T-helper 2 cell treated with Interferon-gamma antibody and Interleukin-4, amounts not matched to agents 5 μg/mL and 100 μg/mL, for 36 hours (primary cell): ENCODE data around the gene MORN4.
"Not testable (repeated sequence)": the region's sequence is repeated elsewhere in the genome, so short reads cannot be mapped to it uniquely, and the experiment has no call there.

Experiments
- DNase-seq: peaks from one replicate; pipeline ENCODE4 v3.0.0; 2021; ENCODE audit warnings: low spot score
- H3K27ac Mint-ChIP-seq: one replicate; pipeline ENCODE4 v1.8.0; 2021; ENCODE audit warnings: mild to moderate bottlenecking, mixed read lengths
- H3K27me3 Mint-ChIP-seq: one replicate; pipeline ENCODE4 v1.8.0; 2021; ENCODE audit warnings: low read depth, mixed read lengths
- H3K36me3 Mint-ChIP-seq: one replicate; pipeline ENCODE4 v1.8.0; 2021; ENCODE audit warnings: low read depth, mixed read lengths
- H3K4me1 Mint-ChIP-seq: one replicate; pipeline ENCODE4 v1.8.0; 2021; ENCODE audit warnings: low read depth, mixed read lengths
- H3K4me3 Mint-ChIP-seq: one replicate; pipeline ENCODE4 v1.8.0; 2022; ENCODE audit warnings: mild to moderate bottlenecking, moderate library complexity, mixed read lengths
- H3K9me3 Mint-ChIP-seq: one replicate; pipeline ENCODE4 v1.8.0; 2021; ENCODE audit warnings: mixed read lengths

The MORN4 gene

DNA sequence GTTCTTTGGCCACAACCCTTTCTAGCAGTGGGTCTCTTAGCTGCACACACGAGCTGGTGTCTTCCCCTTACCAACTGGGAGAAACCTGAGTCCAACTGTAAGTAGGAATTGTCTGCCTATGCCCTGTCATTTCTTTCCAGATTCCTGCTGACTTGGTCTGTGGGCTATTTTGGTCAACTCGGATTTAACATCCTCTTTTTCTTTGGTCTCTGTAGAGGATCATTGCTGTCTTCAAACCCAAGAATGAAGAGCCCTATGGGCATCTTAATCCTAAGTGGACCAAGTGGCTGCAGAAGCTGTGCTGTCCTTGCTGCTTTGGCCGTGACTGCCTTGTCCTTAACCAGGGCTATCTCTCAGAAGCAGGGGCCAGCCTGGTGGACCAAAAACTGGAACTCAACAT lies 17.4 kb upstream of the MORN4 start:
- peaks cover 16% of the 10 kb centered on the region for H3K36me3 Mint-ChIP-seq
- peaks cover 16% of the 10 kb centered on the region for H3K4me1 Mint-ChIP-seq
- no peak overlapping the region for H3K4me3 Mint-ChIP-seq
- H3K27ac Mint-ChIP-seq: no peak overlapping the region
- H3K27me3 Mint-ChIP-seq: no peaks in the 10 kb centered on the region
- no peaks in the 10 kb centered on the region for H3K9me3 Mint-ChIP-seq
- DNase-seq: no peak

DNA sequence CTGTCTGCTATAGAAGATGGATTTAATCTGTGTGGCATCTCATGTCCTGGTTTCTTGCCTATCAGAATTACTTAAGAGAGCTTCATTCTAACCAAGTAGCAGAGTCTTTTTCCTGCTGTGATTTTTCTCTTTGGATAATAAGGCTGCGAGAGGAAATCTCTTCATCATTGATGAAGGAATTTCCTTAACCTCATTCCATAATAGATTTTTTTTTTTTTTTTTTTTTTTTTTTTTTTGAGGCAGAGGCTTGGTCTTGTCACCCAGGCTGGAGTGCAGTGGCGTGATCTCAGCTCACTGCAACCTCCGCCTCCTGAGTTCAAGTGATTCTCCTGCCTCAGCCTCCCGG lies 16.1 kb upstream of the MORN4 start:
- H3K27me3 Mint-ChIP-seq, DNase-seq, H3K9me3 Mint-ChIP-seq, H3K4me3 Mint-ChIP-seq: not testable (repeated sequence)
- H3K4me1 Mint-ChIP-seq: peaks cover 17% of the 10 kb centered on the region
- peak overlapping the region; percentile 64 for H3K27ac Mint-ChIP-seq
- peaks cover 24% of the 10 kb centered on the region for H3K36me3 Mint-ChIP-seq

DNA sequence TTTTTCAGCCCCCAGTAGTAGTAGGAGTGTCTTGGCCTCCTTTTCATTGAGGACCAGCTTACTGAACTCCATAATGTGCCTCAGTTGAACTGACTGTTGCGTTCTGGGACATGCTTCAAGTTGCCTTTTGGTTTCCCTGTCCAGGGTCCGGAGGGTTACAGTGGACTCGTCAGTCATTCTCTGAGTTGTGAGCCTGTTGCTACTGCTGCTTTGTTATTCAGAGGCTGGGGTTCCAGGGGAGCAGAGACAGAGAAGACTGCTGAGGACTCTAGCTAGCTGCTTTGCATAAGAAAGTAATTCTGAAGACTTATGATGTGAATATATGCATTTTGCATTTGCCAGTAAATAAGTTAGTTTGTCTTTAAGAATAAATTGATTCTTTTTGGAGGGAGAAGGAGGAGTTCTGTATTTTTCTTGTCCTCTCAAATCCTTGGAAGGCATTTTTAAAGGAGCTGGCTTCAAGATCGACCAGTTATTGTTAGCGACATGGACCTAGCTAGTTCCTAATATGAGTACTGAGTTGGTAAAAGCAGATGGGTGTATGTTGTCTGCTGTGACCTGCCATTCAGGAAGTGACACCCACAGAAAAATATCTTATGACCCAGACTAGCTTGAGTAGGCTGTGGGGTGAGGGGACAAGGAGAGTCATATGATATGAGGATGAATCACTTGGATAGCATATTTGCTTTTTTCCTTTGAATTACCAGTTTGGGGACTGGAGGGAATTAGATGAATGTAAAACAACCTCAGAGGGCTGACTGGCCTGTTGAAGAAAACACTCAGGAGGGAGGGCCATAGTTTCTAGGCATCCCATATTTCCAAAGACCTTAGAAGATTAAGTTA lies 15.5 kb upstream of the MORN4 start:
- peak; percentile 68 for DNase-seq
- Mint-ChIP-seq H3K27ac (peak overlapping the region; percentile 64), H3K4me1 (peaks cover 17% of the 10 kb centered on the region), H3K36me3 (peaks cover 21% of the 10 kb centered on the region), H3K9me3 (no peaks in the 10 kb centered on the region), H3K4me3 (peak overlapping the region; percentile 13), H3K27me3 (no peaks in the 10 kb centered on the region)

DNA sequence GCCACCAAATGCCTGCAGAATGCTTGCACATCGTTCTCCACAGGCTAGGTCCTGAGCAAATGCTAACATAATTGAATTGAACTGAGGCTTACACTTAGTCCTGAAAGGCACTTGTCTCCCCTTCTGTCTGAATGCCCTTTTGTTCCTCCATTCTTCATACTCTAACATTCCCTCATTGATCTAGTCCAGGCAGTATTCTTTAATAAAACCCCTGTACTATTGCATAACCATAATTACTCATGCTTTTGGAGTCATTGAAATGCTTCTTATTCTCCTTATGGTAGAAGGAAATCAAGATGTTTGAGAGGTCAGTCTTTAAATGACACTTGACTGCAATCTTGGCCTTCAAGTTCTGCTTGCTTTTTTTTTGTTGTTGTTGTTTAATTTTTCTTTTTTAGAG lies 14.3 kb upstream of the MORN4 start:
- peak overlapping the region; percentile 16 for H3K27ac Mint-ChIP-seq
- no peaks in the 10 kb centered on the region for H3K9me3 Mint-ChIP-seq
- H3K36me3 Mint-ChIP-seq: peaks cover 19% of the 10 kb centered on the region
- DNase-seq: no peak
- H3K4me1 Mint-ChIP-seq: peaks cover 26% of the 10 kb centered on the region
- H3K4me3 Mint-ChIP-seq: no peak overlapping the region
- H3K27me3 Mint-ChIP-seq: no peaks in the 10 kb centered on the region

DNA sequence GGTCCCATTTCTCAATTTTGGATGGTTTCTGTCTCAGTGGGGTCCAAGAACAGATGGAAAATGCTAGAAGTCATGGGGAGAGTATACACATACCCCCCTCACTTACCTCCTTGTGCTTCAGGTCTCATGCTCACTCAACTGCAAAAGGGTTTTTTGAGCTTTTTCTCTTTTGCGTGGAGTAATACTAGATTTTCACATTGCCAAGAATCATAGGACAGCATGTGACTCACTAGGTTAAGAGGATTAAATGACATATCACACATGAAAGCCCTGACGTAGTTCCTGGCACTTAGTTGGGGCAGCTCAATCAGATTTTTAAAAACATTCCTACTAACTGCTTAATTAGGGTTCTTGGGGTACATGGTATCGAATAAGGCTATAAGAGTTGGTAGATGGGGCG lies 11.6 kb upstream of the MORN4 start:
- Mint-ChIP-seq H3K36me3 (peaks cover 17% of the 10 kb centered on the region), H3K27me3 (no peaks in the 10 kb centered on the region), H3K27ac (no peak overlapping the region), H3K4me3 (no peak overlapping the region), H3K9me3 (no peaks in the 10 kb centered on the region), H3K4me1 (peaks cover 39% of the 10 kb centered on the region)
- DNase-seq: no peak

DNA sequence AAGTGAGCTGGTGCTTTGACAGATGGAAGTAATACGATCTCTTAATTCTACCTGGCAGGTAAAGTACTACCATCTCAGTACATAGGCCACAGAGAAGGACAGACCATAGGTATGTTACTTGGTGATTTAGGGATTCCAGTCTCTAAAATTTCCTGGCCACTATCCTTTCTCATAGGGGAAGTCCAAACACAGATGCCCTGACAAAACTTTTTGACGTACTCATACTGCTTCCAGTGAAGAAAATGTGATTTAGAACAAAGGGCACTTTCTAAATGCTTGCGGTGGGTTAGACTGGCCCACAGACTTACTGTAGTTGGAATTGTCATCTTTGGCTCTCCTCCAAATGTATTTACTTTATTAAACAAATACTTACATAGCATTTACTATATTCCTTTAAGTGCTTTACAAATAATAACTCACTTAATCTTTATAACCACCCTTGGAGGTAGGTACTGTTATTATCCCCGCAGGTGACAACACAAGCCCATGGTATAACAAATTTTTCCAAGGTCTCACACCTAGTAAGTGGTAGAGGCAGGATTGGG lies 10.2 kb upstream of the MORN4 start:
- Mint-ChIP-seq H3K9me3 (no peaks in the 10 kb centered on the region), H3K4me3 (peak overlapping the region; percentile 42), H3K27ac (no peak overlapping the region), H3K4me1 (peaks cover 32% of the 10 kb centered on the region), H3K27me3 (no peaks in the 10 kb centered on the region), H3K36me3 (peaks cover 17% of the 10 kb centered on the region)
- no peak for DNase-seq

DNA sequence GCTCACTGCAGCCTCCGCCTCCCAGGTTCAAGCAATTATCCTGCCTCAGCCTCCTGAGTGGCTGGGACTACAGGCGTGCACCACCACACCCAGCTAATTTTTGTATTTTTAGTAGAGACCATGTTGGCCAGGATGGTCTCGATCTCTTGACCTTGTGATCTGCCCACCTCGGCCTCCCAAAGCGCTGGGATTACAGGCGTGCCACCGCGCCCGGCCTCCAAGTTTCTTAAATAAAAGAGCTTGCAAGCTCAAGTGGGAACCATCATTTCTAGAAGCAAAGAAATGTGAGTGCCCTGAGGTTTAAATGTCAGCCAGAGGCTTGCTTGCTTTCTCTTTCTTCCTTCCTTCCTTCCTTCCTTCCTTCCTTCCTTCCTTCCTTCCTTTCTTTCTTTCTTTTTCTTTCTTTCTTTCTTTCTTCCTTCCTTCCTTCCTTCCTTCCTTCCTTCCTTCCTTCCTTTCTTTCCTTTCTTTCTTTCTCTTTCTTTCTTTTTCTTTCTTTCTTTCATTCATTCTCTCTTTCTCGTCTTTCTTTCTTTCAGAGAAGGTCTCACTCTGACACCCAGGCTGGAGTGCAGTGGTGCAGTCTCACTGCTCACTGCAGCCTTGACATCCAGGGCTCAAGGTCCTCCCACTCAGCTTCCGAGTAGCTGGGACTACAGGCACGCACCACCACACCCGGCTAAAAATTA lies 9.3 kb upstream of the MORN4 start:
- not testable (repeated sequence) for H3K9me3 Mint-ChIP-seq, H3K27me3 Mint-ChIP-seq
- H3K27ac Mint-ChIP-seq: peak overlapping the region; percentile 20

DNA sequence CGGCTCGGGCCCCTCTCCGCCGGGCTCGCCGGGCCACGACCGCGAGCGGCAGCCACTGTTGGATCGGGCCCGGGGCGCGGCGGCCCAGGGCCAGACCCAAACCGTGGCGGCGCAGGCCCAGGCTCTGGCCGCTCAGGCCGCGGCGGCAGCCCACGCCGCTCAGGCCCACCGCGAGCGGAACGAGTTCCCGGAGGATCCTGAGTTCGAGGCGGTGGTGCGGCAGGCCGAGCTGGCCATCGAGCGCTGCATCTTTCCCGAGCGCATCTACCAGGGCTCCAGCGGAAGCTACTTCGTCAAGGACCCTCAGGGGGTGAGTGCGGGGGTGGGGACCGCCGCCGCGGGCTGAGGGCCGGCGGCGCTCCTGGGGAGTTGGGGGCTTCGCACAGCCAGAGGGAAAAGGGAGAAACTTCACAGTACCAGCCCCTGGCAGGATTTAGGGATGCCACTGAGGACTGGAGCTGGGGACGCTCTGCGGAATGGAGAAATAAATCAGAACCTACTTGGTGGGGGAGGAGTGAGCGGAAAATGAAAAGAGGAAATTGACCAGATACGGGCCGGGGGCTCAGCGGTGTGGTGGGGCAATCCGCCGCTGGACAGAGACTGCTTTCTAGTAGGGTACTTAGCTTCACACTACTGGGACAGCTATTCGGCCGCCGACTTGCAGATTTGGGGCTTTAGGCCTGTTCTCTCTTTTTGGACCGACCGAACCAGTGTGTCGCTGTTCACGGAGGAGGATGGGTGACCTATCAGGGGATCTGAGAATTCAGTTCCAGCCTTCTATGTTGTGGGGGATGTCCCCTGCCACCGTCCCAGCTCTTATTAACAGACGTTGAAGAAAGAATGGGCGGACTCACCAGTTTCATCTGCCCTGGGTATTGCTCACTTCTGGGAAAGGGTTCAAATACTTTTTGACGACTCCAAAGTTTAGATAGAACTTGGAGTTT lies 7.8 kb upstream of the MORN4 start:
- DNase-seq: no peak
- no peaks in the 10 kb centered on the region for H3K9me3 Mint-ChIP-seq
- no peaks in the 10 kb centered on the region for H3K27me3 Mint-ChIP-seq
- peak overlapping the region; percentile 98 for H3K4me3 Mint-ChIP-seq
- peak overlapping the region; percentile 92 for H3K27ac Mint-ChIP-seq
- peaks cover 26% of the 10 kb centered on the region for H3K4me1 Mint-ChIP-seq
- peaks cover 13% of the 10 kb centered on the region for H3K36me3 Mint-ChIP-seq

More for the DNA sequence above, 9.3 kb upstream of the MORN4 start:
- H3K4me1 Mint-ChIP-seq: peaks cover 30% of the 10 kb centered on the region
- peaks cover 15% of the 10 kb centered on the region for H3K36me3 Mint-ChIP-seq
- H3K4me3 Mint-ChIP-seq: peak overlapping the region; percentile 42
- not testable (repeated sequence) for DNase-seq

DNA sequence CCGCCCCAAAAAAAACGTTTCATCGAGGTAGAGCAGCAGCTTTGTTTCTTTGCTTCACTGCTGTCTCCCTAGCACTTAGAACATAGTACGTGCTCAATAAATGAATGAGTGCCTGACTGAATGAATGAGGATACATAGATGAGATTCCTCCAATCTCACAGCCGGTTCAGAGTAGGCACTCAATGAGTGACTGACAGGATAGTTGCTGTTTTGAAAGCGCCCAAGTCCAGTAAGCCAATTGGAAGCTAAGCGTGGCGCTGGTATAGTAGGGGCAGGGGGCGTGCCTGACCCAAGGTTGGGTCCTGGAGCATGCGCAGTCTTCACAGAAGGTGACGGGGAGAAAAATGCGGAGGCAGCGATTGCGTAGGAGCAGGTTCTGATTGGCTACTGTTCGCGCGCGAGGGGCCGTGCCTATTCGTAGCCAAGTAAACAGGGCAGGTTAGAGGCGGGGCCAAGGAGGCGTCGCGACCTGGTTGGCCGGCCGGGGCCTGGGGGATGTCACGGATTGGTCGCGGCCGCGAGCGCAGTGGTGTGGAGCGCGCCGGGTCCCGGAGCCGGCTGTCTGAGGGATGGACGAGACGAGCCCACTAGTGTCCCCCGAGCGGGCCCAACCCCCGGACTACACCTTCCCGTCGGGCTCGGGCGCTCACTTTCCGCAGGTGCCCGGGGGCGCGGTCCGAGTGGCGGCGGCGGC lies 7.0 kb upstream of the MORN4 start, which contains the start of gene PI4K2A:
Gene PI4K2A (plus strand): TSS at position 498 of the 694 bp plus-strand sequence. CDS start 72 bp downstream, at position 570.
- H3K4me3 Mint-ChIP-seq: peak within 1 kb of the TSS; percentile 98
- H3K36me3 Mint-ChIP-seq: peaks cover 9% of the 10 kb centered on the region
- peaks cover 24% of the 10 kb centered on the region for H3K4me1 Mint-ChIP-seq
- peak within 1 kb of the TSS; percentile 92 for H3K27ac Mint-ChIP-seq
- H3K27me3 Mint-ChIP-seq: no peaks in the 10 kb centered on the region
- H3K9me3 Mint-ChIP-seq: no peaks in the 10 kb centered on the region
- DNase-seq: peak; percentile 99

DNA sequence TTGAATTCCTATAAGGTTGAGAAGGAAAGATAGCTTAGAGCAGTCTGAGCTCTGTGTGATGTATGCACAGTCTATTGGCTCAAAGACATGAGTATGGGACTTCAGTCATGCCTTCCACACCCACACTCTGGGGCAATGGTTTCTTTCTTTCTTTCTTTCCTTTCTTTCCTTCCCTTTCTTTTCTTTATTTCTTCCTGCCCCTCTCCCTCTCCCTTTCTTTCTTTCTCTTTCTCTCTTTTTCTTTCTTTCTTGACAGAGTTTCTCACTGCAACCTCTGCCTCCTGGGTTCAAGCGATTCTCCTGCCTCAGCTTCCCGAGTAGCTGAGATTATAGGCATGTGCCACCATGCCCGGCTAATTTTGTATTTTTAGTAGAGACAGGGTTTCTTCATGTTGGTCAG lies 5.8 kb upstream of the MORN4 start:
- not testable (repeated sequence) for H3K27me3 Mint-ChIP-seq, H3K27ac Mint-ChIP-seq, DNase-seq, H3K9me3 Mint-ChIP-seq, H3K36me3 Mint-ChIP-seq, H3K4me3 Mint-ChIP-seq
- peaks cover 24% of the 10 kb centered on the region for H3K4me1 Mint-ChIP-seq

DNA sequence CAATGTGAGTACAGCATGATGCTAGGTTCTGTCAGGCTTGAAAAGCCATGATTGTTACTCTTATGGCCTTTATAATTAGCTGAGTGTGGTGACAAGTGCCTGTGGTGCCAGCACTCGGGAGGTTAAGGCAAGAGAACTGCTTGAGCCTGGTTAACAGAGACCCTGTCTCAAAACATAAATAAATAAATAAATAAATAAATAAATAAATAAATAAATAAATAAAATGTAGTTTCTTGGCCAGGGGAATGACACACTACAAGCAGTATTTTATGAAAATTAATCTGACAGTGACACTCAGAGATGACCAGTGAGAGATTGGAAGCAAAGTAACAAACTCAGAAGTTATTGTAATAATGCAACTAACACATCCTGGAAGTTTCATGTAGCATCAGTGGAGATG lies 2.3 kb upstream of the MORN4 start:
- Mint-ChIP-seq H3K27me3 (no peaks in the 10 kb centered on the region), H3K4me1 (peaks cover 13% of the 10 kb centered on the region), H3K36me3 (no peaks in the 10 kb centered on the region), H3K9me3 (no peaks in the 10 kb centered on the region), H3K4me3 (no peak overlapping the region), H3K27ac (no peak overlapping the region)
- DNase-seq: no peak

DNA sequence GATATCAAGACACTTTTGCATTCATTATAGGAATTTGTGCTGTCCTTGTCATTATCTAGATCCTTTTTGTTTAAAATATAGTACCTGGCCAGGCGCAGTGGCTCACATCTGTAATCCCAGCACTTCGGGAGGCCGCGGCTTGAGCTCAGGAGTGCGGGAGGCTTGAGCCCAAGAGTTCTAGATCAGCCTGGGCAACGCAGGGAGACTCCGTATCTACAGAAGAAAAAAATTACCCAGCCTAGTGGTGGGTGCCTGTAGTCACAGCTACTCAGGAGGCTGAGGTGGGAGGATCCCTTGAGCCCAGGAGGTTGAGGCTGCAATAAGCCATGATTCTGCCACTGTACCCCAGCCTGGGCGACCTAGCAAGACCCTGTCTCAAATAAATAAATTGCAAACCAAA lies 621 bp upstream of the MORN4 start:
- Mint-ChIP-seq H3K36me3 (no peaks in the 10 kb centered on the region), H3K27me3 (no peaks in the 10 kb centered on the region), H3K9me3 (no peaks in the 10 kb centered on the region), H3K4me3 (peak overlapping the region; percentile 87), H3K4me1 (peaks cover 8% of the 10 kb centered on the region), H3K27ac (no peak overlapping the region)
- no peak for DNase-seq

DNA sequence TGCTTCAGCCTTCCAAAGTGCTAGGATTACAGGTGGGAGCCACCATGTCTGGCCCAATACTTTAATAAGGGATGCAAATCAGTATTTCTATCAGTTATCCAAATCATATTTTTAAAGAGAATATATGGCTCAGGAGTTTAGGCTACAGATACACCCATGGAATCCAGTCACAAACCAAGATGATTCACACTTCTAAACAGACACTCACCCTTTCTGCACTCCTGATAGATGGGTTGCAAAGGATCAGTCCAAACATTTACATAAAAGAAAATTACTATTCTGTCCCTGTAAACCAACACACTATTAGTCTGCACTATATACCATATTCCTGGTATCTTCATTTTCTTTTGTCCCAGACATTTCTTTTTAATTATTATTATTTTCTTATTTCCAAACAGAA lies 2.2 kb downstream of the MORN4 start:
- Mint-ChIP-seq H3K9me3 (no peaks in the 10 kb centered on the region), H3K4me3 (no peak overlapping the region), H3K27me3 (no peaks in the 10 kb centered on the region), H3K27ac (no peak overlapping the region), H3K36me3 (no peaks in the 10 kb centered on the region), H3K4me1 (peaks cover 8% of the 10 kb centered on the region)
- no peak for DNase-seq
